GM18873 (cell line): Measurements from ENCODE around the gene DDR1.

Source experiments
- ATAC-seq: cut with Tn5 transposase; IDR thresholded peaks from one replicate; pipeline ENCODE4 v1.9.1; 2021; ENCODE audit warnings: mild to moderate bottlenecking, moderate library complexity, moderate number of reproducible peaks; ENCODE audit not compliant: unreplicated experiment, low FRiP score

The DDR1 gene

DNA sequence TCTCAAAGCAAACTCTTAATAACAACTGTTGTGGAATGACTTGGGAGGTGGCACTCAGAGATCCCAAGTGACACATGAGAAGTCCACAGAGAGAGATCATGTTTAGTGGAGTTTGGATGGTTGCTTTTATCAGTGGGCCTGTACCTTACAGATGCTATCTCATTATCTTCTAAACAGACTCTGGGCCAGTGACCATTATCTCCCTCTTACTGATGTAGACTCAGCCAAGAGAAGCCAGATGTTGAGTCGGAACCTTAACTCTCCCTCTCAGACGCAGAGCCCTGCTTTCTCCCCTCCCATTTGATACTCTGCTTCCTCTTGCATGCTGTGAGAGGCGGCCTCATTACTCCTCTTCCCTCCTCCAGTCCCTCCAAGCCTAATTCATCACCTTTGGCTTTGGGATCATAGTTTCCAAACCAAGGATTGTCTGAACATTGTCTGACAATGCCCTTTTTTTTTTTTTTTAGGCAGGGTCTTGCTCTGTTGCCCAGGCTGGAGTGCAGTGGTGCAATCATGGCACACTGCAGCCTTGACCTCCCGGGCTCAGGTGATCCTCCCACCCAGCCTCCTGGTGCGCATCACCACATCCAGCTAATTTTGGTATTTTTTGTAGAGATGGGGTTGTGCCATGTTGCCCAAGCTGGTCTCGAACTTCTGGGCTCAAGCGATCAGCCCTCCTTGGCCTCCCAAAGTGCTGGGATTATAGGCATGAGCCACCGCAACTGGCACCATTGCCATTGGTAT, 4.5 kb upstream of the DDR1 start:
- no peak for ATAC-seq

DNA sequence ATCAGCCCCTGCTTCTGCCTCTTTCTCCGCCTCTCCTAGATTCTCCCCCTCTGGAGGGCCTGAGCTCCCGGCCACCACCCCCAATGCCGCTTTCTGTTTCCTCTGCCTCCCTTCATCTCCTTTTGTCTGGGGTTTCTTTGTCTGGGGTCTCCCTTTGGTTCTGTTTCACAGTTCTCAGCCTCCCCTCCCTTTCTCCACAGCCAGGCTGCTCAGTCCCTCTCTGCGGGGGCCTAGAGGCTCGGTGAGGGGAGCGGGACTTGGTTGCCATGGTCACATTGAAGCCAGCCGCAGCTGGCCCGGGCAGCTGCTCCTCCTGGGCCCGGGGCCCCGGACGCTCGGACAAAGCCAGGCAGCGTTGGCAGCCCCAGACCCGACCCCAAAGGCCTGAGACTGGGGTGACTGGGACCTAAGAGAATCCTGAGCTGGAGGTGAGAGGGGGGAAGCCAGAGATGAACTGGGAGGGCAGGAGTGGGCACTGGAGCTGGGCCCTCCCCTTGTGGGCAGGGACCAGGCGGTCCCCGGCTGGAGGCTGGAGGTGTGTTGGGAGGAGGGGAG, 3.5 kb upstream of the DDR1 start:
- ATAC-seq, result no peak

DNA sequence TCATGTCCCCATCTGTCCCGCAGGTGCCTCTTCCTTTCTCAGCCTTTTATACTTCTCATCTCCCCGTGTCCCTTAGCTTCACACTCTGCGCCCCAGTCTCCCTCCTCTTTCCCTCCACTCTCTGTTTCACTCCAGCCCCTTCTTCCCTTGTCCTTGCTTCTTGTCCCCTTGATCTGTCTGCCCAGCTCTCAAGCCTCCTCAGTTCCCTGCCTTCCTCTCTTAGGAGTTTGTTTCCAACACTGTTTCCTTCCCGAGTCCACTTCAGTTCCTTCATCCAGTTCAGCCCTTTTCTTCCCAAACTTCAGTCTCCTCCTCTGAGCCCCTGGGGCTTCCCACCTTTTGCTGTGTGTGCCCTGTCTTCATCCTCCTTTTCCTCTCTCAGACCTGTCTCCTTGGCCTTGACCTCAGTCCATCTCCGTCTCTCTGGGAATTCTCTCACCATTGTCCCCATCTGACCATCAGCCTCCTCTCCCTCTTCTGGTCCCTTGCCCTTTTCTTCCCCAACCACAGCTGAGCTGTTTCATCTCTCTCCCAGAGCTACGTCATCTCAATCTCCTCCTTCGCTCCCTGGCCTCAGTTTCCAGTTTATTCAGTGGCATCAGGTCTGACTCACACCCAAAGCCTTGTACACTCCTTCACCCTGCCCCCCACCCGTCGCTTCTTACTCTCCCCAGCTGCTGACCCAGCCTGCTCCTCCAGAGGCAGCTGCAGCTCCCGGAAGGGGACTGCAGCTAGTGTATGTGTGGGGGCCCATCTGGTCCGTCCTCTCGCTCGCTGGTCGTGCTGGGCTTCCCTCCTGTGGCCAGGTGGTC, 2.7 kb upstream of the DDR1 start:
- no peak for ATAC-seq

DNA sequence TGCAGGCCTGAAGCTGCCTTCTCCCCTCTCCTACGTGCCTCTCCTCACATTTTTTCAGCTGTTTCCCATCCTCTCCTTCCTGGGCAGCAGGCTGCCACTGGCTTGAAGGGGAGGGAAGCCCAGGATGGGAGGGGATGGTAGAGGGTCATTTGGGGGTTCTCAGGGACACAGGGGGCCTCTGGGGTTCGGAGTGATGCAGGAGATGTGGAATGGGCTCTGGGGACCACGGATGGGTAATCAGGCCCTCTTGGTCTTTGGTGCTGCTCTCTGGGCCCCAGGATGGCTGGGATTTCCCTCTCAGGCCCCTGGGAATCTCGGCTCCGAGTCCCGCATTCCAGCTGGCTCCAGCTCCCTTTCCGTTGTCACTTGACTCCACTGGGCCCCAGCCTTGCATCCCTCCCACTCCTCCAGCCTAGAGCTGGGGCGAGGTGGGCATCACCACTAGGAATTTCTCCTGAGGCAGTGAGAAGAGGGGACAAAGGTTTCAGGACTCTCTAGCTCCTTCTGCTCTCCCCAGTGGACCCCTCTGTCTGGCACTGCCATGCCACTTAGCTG, 2.0 kb upstream of the DDR1 start:
- no peak for ATAC-seq

DNA sequence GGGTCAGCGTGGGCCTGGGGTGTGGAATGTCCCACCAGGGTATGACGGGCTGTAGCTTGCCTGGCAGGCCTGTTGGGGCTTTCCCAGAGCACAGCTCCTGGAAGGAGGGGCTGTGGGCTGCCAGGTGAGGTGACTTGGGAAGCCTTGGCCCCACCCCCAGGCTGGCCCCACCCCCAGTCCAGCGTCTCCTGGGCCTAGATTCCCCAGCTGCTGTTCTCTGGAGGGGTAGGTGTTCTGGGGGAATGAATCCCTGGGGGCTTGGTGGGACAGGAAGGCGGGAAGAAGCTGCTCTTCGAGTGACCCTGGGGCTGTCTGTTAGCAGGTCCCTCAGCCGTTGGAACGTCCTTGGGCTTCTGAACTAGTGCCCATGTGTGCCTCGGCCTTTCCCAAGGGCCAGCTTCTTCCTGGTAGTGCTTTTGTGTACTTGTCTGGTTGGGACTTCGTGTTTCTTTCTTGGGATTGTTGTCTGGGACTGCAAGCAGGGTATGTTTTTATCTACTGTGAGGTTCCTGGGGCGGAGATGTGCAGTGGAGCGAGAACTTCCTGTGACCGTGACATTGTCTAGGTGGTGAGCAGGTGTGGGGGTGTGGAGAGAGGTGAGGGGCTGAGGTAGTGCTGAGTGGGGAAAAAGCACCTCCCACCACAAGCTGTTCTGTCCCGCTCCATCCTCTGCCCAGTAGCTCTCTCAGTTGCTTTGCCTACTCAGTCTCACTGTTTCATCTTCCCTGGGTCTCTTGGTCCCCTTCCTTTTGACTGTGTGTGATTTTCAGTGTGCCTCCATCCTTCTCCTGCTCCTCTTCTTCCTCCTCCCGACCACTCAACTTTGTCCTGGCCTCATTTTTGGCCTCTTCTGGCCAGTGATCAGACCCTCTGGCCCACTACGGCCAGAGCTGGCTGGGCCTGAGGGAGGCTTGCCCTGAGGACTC, 1.3 kb upstream of the DDR1 start:
- ATAC-seq, result no peak

DNA sequence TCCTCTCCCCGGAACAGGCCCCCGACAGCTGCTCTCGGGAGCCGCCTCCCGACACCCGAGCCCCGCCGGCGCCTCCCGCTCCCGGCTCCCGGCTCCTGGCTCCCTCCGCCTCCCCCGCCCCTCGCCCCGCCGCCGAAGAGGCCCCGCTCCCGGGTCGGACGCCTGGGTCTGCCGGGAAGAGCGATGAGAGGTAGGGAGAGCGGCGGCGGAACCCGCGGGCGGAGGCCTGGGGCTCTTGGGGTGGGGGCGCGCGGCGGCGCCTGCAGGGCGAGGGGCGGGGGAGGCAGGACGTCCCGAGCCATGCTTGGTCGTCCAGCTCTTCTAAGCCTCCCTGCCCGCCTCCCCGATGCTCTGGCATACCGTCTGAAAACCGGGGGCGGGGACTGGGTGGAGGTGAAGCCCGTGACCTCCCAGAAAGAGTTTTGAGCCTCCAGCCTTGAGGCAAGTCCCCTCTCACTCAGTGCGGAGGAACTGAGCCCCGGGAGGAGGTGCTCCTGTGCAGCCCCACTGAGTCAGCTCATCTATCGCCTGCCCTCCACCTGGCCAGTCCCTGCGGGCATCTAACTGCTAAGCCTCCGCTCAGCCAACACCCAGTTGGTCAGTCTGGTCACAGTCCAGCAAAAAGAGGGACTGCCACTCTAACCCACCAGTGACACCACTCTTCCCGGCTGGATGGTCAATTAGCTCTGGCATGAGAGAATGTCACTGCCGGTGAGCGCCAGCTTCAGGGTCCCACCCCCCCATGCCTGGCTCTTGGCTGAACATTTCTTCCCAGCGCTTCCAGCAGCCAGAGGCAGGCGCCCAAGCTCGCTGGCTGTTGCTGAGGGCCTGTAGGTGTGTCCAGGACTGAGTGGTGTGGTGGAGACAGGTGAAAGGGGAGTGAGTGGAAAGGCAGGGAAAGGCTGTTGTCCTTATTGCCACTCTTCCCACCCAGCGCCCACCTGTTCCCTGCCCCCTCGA, 482 bp downstream of the DDR1 start:
- no peak for ATAC-seq

DNA sequence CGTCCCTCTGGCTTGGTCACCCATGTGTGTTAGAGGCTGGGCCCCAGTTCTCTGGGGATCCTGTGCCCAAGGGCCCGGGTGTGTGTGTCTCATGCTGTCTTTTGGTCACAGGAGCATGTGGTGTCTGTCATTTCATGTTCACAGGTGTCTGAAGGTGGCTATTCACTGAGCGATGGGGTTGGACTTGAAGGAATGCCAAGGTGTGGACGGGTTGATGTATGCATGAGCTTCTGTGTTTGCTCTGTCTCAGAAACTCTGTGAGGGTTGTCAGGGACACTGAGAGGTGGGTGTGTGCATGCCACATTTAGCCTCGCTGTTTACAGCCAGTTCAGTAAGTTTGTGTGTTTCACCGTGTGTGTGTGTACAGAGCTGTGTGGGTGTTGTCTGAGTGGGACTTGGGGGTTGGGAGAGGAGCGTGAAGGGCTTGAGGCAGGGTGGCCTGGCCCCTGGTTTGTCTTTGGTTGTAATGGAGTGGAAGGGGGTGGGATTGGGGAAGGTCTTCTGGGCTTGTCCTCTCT, 1.2 kb downstream of the DDR1 start:
- ATAC-seq, result no peak

DNA sequence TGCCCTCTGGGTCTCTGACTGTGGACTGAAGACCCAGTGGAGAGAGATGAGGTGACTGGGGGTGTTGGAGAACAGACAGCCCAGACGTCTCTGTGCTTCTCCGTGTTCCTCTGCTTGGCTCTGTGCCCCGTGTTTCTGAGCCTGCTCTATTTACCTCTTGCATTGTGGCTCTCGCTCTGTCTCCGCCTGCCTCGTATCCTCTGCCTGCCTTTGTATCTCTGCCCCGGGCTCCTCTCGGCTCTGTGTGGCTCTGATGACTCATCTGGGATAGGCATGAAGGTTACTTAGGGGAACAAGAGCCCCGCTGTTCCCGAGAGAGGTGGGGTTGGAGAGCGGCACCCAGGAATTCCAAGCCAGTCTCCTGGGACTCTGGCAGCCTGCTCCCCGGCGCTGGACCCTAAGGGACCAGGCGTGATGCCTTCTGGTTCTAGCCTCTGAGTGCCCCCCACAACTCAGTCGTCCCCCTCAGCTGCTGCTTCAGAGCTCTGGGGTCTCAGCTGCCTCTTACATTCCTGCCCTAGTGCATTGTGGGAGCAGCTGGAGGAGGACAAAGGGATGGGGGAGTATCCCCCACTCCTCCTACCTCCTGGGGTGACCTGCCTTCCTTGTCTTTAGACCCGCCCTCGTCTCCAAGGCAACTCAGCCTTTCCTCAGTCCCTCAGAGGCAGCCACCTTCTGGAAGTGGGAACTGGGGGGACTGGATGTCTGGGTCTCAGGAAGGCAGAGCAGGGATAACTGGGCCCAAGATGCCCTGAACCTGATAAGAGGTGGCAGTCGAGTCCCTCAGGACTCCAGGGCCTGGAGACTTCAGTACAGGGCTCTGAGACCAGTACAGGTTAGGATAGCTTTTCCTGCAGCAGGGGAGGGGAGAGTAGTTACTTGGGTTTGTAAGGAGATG, 1.9 kb downstream of the DDR1 start:
- no peak for ATAC-seq

DNA sequence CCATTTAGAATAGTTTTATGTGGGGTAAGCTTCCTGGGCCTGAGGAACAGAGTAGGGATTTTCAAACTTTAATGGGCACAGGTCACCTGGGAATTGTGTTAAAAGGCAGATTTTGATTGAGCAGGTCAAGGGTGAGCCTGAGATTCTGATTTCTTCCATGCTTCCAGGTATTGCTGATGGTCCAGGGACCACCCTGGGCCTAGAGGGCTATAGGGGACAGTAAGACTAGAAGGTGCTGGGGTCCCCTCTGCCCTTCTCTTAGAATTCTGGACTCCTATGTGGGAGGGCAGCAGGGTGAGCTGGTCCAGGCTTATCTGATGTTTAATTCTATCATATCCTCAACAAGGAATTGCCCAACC, 2.6 kb downstream of the DDR1 start:
- ATAC-seq, result no peak

DNA sequence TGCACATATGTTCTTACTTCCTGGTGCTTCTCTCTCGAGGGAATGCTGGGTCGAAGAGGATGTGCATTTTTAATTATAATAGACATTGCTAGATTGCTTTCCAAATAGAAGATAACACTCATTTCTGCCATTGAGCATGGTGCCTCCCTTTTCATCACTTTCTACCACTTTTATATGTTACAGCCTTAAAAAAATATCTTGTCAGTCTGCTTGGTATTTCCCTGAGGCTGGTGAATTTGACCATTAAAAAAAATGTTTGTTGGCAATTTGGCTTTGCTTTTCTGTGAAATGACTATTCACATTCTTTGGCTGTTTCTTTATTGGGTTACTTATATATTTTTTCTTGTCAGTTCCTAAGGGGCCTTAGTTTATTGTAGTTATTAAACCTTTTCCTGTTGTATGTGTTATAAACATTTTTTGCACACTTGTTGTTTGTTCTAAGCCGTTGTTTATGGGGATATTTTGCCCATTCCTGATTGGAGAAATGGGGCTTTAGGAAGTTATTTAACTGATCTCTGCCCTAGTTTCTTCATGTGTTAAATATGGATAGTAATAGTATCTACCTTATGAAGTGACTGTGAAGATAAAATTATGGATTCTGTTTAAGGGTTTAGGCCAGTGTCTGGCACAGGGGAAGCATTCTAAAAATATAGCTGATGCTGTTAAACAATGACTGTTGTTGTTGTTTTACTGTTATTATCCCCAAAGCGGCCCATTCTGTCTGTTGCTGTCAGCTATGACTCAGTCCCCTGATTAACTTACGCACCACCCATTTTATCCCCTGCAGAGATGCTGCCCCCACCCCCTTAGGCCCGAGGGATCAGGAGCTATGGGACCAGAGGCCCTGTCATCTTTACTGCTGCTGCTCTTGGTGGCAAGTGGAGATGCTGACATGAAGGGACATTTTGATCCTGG, 3.8 kb downstream of the DDR1 start:
- ATAC-seq, result no peak

DNA sequence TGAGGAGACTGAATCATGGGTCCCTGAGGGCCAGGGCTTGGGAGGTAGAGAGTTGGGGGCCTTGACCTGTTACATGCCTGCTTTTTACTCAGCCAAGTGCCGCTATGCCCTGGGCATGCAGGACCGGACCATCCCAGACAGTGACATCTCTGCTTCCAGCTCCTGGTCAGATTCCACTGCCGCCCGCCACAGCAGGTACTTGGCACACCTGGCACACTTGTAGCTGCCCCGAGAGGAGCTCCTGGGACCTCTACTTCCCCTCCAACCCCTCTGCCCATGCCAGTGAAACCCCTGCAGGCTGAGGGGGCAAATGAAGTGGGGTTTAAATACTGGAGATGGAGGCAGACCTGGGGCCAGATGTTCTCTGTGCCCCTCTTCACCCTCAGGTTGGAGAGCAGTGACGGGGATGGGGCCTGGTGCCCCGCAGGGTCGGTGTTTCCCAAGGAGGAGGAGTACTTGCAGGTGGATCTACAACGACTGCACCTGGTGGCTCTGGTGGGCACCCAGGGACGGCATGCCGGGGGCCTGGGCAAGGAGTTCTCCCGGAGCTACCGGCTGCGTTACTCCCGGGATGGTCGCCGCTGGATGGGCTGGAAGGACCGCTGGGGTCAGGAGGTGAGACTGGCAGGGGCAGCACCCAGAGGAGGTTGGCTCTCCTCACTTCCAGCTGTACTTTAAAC, 4.6 kb downstream of the DDR1 start:
- no peak for ATAC-seq

DNA sequence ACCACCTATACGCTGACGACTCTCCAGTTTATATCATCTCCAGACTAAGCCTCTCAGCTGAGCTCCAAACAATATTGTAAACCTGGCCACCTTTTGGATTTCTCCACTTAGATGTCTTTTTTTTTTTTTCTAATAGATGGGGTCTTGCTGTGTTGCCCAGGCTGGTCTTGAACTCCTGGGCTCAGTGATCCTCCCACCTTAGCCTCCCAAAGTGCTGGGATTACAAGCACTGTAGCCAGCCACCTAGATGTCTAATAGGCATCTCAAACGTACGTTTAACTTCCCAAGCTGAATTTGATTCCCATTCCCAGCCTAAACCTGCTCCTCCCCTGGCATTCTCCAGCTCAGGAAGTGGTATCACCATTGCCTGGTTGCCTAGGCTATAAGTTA, 5.2 kb downstream of the DDR1 start:
- ATAC-seq, result no peak

DNA sequence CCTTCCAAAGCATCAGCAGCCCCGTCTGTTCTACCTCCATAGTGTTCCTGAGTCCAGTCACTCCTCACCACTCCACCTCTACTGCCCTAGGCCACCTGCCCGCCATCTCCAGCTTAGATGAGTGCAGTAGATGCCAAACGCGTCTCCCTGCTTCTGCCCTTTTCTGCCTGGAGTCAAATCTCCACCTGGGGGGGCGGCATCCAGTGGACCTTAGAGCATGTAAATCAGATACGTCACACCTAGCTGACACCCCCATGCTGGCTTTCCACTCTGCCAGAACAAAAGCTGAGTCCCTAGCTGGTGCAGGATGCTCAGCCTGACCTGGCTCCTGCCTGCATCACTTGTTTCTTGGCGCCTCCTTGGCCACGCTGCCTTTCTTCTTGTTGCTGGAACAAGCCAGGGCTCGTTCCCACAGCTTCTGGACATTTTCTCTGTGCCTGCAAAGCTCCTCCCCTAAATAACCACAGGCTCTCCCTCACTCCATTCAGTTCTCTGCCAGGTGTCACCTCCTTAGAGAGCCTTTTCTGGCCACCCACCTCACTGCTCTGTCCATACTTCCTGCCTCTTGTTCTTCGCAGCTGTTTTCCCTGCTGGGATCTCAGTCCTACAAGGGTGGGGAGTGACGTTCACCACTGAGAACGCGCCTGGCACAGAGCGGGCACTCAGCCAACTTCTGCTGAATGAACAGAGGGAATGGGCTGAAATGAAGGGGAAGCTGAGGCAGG, 5.8 kb downstream of the DDR1 start:
- no peak for ATAC-seq

DNA sequence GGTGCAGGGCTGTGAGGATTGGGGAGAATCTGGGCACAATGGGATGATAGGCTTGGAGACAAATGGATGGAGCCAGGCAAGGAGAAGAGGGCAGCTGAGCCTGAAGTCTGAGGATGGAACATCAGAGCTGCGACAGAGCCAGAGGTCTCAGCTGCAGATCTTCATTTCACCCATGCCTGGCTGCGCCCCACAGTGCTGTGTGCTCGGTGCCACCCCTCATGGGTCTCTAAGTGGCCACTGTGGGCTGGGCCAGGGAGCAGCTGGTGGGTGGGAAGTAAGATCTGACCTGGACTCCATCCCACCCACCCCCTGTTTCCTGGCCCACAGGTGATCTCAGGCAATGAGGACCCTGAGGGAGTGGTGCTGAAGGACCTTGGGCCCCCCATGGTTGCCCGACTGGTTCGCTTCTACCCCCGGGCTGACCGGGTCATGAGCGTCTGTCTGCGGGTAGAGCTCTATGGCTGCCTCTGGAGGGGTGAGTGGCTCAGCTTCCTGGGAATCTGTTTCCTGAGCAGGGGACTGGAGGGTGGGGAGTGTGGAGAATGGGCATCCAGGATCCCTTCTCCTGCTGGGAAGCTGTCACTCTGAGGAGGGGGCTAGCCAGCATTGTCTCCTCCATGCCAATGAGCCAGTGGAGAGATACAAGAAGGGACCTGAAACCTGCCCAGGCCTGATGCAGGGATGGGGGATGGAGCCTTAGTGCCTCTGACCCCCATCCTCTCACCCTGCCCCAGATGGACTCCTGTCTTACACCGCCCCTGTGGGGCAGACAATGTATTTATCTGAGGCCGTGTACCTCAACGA, 6.5 kb downstream of the DDR1 start:
- ATAC-seq, result no peak

DNA sequence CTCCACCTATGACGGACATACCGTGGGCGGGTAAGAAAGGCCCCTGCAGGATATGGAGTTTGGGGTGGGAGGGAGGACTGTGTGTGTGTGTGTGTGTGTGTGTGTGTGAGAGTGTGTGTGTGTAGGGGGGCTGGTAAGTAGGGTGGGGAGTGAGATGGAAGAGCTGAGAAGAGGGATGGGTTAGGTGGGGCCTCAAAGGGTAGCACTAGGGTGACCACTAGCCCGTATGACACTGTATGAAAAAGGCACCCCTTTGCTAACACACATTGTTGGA, 7.1 kb downstream of the DDR1 start:
- no peak for ATAC-seq
